HG03442 (cell line): Measurements from ENCODE around the gene RRP15.

Source experiments
- ATAC-seq: cut with Tn5 transposase; IDR thresholded peaks from one replicate; pipeline ENCODE4 v1.9.1; 2021; ENCODE audit warnings: mild to moderate bottlenecking, moderate library complexity; ENCODE audit not compliant: unreplicated experiment

Gene RRP15, protein sequence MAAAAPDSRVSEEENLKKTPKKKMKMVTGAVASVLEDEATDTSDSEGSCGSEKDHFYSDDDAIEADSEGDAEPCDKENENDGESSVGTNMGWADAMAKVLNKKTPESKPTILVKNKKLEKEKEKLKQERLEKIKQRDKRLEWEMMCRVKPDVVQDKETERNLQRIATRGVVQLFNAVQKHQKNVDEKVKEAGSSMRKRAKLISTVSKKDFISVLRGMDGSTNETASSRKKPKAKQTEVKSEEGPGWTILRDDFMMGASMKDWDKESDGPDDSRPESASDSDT

DNA sequence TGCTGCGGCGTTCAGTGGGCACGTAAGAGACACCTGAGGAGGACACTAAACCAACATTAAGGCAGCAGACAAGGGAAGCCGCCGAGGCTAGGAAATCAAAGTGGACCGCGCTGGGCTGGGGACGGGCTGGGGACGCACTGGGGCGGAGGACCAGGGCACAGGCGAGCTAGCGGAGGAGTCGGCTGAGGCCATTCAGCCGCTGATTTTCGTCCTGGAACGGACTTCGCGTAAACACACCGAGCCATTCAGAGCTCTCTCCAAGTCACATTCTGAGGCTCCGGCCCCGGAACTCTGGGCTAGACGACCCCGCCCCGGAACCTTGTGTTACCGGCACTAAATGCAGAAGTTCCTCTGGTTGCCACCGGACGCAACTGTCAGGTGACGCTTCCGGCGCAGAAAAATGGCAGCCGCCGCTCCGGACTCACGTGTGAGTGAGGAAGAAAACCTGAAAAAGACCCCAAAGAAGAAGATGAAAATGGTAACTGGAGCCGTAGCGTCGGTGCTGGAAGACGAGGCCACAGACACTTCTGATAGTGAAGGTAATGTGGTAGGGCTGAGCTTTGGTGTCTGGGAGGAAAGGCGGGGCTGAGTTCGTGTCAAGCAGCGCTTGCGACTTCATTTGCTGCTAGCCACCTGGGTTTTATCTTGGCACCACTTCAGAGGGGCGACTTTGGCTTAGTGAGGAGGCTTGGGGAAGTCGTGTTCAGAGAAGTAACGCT, at the start of gene RRP15:
Gene RRP15, plus strand, starts transcription at position 377 of the 719 bp plus-strand sequence. Its CDS starts 24 bp downstream, at position 401.
- ATAC-seq = peak; percentile 99

DNA sequence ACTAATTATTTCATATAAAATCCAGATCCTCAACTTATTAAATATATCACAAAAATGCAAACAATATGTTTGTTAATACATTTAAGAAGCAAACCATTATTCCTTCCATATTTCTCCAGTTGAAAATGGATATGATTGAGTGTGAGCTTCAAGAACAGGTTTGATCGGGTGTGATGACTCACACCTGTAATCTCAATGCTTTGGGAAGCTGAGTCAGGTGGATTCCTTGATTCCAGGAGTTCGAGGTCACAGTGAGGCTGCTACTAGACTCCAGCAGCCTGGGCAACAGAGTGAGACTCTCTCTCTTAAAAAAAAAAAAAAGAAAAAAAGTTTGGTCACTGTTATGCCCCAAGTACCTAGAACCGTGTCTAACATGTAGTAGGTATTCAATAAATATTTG, 42.9 kb upstream of the RRP15 start:
- ATAC-seq = no peak

DNA sequence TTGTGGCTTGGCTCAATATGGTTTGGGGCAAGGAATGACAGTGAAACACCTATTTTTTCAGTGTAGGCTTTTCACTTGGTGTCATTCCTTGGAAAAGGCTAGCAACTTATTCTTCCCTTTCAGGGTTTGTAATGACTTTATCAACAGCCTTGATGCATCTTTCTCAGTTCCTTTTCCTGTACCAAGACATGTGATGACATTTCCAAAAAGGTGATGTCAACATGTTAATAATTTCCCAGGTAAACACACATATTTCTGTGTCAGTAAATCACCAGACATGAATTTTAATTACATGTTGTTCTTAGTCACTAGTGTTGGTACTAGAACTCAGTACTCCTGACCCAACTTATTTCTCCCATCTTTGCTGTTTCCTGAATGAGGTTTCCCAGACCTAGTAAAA, 37.8 kb upstream of the RRP15 start:
- ATAC-seq = no peak

DNA sequence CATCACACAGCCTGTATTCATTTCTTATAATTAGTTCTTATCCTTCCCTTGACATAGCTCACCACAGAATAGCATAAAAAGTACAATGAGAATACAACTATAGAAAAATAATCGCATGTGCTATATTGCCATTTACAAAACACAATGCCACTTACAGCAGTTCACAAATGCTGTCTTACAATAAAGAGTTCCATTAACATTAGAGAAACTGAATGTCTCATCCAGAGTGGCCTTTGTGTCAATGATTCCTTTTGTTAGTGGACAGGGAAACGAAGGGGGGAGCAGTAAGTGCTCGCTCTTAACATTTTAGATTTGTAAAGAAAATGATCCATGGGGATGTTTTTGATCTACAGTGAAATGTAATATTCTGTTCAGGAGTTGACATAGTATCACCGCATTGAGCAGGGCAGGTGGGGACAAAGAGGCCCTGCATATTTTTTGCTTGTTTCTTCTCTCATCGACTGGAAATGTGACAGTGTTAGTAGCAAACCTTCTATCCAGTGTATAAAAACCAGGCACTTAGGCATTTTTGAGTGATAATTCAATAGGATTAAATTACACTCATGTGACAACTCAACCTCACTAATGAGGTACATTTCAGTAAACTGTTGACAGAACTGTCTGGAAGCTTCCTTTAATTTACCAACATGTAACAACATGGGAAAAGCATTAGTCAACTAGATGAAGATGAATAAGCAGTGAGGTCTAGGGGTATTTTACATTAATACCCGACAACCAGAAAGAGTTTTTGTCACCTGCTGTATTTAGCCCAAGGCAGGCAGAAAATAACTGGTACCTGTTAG, 35.6 kb upstream of the RRP15 start:
- ATAC-seq = no peak

DNA sequence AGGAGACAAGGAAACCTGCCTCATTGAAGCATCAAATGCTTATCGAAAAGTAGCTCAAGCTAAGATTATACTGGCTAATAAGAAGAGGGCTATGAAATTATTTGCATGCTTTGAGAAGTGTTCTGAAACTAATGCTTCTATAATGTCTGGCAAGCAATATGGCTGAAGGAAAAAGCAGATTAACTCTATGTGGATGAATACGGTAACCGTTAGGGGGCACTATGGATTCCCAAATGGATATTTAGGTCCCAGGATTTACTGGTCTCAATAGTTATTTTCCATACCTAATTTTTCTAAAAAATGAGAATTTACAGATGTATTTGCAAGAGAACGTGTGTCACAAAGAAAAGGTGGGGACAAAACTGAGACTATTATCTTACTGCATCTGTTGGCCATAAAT, 34.6 kb upstream of the RRP15 start:
- ATAC-seq = no peak

DNA sequence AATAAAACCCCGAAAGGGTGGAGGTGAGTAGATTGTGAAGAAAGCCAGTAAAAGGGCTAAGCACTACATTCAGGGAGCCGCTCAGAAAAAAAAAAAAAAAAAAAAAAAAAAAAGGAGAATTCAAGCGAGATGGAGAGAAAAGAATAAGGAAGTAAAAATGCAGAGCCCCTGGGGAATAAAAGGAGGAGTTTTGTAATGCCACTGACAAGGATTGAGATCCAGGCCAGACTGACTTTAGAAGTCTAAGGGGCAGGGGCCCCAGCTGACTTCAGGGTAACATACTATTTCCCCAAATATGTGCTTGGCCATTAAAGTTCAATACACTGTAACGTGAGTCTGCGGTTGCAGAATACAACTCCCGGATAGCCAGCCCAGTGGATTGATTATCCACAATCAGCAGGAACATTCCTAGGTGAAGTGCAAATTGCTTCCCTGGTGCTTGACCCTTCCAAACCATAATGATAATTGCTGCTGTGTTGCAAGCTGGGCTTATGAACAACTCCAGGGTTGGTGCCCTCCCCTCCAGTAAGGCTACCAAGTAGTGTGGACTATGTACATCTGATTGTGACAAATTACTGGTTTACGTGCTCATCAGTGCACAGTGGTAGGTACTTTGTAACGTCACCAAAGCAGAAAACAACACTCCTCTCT, 30.7 kb upstream of the RRP15 start:
- ATAC-seq = no peak

DNA sequence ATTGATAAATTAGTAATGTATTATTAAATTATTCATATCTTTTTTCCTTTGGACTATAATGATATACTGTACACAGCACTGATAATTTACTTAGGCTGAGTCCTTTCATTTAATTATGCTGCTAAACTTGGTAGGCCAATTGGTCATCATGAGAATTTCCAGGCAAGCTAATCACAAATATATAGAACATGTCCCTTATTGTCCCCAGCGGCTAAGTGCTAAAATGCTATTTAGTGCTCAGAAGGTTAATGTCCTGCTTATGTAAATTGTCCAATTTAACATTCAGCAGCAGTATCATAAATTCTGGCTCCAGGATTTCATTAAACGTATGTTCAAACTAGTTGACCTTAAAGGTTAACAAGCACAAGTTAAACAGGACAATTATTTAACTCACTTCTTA, 30.0 kb upstream of the RRP15 start:
- ATAC-seq = no peak

DNA sequence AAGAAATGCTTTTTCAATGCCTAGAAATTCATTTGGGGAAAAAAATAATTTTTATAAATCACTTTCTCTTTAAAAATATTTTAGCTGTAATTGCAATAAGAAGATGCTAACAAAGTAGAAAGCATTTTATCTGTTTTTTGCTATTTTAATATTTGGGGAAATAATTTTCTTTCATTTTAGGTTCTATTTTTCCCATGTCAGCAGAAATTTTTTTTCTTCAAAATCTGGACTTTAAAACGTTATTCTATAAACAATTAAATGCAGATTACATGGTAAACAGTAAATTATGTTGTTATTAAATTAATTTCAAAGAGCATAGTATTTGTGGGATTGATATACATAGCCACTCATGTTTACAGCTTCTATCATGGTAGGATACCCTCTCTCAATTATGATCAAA, 27.7 kb upstream of the RRP15 start:
- ATAC-seq = no peak

DNA sequence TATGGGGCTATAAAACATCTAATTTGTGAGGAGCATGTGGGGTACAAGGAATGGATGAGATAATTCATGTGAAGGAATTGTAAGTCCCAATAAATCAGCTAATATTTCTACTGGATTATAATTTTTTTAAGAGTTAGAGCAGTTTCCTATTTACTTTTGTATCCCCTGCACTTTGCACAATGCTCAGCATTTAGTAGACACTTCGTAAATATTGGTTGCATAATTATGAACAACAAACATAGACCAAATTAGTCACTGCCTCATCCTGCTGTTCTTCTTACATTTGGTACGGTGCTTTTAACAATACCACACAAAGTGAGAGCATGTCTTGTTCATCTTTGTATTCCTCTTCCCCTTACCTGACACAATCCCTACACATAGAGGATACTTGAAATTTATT, 27.1 kb upstream of the RRP15 start:
- no peak for ATAC-seq

DNA sequence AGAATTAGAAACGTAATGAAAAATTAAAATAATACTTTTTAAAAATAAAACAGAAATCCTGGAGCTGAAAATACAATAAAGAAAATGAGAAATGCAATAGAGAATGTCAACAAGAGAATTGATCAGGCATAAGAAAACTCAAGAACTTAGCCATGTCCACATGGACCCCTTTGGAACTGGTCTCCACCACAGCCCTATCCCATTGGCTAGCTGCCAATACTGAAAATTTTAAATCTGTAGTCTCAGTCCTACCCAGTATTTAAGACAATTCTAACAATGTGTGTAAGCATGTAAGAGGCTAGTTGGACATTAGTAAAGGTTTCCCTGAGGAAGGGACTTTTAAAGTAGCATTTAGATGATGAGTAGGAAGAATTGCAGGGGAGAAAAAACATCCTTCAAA, 25.8 kb upstream of the RRP15 start:
- no peak for ATAC-seq

DNA sequence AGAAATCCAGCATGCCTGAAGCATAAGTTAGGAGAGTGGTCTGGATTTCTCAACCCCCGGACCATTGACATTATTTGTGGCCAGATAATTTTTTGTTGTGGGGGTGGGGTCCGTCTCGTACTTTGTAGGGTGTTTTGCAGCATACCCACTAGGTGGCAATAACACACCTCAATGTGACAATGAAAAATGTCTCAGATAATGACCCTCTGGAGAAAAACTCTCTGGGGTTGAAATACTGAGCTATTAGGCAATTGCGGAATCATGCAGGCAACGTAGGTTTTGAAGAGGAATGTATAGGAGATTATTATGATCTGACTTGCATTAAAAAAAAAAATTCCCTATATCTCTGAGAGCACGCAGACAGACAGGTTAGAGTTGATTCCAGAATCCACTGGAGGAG, 25.3 kb upstream of the RRP15 start:
- no peak for ATAC-seq

DNA sequence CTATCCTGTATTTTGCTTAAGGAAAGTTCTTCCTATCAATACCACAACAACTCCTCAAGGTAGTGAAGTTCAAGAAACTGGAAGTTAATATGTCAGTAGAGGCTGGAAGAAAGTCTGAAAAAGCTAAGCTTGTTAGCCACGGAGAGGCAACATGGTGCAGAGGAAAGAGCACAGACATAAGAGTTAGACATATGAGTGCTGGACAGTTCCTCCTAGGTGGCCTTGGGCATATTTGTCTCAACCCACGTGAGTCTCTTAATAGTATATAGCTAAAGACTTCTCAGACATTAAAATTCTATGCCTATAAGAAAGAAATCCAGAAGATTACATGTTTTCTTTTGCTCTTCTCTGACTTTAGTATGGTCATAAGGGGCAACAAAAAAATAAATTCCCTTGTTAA, 22.8 kb upstream of the RRP15 start:
- no peak for ATAC-seq

DNA sequence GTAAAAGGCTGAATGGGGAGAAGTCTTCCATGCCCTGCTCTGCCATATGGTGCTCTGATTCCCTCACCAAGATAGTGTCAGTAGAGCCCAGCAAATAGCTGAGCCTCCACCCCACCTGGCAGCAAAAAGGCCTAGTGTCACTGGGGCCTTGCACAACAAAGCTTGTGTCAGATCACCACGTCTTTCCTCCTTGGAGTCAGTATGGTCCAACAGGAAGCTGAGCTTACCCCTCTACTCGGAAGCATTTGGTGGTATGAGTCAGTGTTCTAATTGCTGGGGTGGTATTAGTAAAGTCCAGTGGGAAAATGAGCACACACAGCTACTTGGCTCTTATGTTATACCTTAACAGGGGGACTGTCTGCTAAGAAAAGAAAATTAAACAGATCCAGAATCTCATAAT, 18.7 kb upstream of the RRP15 start:
- ATAC-seq = no peak

DNA sequence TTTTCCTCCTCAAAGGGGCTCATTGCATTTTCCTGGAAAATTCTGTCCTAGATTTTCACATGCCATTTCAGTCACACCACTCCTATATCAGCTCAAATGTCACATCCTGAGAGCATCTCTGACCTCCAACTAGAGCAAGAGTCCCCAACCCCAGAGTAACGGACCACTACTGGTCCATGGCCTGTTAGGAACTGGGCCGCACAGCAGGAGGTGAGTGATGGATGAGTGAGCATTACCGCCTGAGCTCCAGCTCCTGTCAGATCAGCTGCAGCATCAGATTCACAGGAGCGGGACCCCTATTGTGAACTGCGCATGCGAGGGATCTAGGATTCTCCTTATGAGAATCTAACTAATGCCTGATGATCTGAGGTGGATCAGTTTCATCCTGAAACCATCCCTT, 12.7 kb upstream of the RRP15 start:
- no peak for ATAC-seq

DNA sequence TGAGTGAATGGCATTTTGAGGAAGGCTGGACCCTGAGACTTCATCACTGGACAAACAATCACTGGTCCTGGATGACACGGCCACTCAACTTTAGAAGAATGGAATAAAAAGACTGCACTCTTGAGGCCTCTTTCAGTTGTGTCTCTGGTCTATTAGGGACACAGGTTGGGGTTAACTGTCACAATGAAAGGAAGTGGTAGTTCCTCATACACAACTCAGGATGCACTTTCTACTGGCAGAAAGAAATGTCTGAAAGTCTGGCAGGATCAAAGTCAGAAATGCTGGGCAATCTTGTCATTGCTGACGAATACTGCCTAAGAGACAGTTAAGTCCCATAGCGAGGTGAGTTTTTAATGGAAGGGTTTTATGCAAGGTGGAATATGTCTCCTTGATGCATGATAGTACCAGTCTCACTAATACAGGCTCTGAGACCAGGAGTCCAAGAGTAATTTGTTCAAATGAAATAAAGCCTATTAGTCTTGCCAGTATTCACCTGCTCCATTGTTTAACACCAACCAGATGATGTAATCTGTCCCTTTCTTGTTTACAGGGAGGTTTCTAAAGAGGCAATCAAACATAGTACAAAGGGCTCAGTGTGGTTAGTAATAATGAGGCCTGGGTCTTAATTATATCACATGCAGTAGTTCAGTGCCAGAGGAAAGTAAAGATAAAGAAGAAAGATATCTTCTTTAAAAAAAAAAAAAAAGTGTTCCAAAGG, 11.2 kb upstream of the RRP15 start:
- ATAC-seq = no peak

DNA sequence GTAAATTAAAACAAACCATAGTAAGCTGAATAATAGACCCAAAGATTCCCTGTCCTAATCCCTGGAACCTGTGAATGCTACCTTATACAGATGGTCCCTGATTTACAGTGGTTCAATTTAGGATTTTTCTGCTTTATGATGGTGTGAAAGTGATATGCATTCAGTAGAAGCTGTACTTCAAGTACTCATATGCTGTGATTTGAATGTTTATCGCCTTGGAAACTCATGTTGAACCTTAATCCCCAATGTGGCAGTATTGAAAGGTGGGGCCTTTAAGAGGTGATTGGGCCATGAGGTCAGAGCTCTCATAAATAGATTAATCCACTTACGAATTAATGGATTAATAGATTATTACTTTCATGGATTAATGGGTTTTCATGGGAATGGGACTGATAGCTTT, 10.6 kb upstream of the RRP15 start:
- no peak for ATAC-seq

DNA sequence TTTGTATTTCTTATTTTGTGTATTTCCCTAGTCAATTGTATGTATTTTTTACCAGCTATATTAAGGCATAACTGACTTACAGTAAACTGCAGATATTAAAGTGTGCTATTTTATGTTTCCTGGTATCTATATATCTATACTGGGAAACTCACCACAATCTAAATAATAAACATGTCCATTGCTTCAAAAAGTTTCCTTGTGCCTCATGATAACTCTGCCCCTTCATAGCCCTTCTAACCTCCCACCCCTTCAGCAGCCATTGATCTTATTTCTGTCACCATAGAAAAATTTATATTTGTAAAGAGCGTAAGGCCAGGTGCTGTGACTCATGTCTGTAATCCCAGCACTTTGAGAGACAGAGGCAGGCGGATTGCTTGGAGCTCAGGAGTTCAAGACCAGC, 9.3 kb upstream of the RRP15 start:
- no peak for ATAC-seq

DNA sequence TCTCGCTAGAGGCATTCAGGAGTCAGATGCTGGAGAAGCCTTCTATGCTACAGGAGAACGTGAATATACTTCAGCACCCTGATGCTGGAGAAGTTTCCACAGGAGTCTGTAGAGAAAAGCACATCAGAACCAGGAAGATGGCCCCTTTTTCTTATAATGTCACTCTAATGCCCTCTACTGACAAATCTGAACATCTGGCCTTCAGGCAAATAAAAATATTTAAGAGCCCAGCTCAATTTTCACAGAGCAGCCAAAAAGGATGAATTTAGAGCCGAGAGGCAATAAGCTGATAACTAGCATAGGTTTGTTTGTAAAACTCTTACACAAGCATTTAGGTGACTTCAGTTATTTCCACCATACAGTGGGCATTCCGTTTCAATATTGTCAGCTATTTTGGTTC, 3.8 kb upstream of the RRP15 start:
- ATAC-seq = no peak

DNA sequence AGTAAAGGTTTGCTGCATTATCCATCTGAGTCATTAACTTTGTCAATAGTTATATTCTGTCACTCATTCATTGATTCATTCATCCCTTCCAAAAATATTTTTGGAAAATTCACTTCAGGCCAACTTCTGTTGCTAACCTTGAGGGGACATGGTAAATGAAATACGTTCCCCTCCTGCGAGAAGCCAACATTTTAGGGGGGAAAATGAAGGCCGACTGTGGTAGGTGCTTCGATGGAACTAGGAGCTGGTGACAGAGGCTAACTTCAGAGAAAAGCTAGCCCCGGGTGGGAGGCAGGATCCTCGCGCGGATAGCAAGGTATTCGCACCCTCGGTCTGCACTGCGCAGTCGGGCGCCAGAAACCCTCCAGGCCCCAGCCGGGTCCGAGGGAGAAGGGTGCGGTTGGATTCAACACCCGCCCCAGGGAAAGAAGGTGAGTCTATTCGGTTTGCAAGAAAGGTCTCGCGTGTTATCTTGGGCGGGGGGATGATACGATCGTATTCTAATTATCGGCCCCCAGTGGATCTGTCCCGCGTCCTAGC, 646 bp upstream of the RRP15 start:
- peak; percentile 25 for ATAC-seq

DNA sequence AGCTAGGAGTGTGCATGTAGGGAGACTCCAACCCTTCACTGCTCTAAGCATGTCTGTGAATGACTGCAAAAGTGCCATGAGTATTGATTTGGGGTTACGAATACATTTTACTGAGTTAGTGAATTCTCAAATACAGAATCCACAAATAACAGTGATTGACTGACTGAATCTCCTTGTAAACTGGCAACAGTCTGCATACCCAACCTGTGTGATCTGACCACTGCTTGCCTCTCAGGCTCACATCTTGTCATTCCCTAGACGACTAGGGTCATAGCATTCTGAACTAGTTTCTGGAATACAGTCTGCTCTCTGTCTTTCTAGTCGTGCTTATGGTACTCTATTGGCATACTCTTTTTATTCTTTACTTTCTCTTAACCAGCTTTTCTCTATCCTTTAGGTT, 7.4 kb downstream of the RRP15 start:
- ATAC-seq = no peak

DNA sequence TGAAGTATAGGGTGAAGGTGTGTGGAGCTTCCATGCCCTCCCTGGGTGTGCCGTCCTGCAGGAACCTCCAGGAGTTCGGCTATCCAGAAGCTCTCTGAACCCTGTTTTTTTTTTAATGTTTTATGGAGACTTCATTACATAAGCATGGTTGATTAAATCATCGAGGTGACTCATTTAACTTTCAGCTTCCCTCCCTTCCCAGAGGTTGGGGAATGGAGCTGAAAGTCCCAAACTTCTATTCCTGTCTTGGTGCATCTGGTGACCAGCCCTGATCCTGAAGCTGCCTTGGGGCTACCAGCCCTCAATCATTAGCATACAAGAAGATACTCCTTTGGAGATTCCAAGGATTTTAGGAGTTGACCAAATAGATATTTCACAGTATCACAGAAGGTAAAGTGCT, 9.5 kb downstream of the RRP15 start:
- ATAC-seq = no peak
